HEK293 (cell line): Measurements from ENCODE around the gene WFDC1.
A peak's percentile ranks its signal among the peaks of the same experiment; 100 is the strongest.

Experiments
- CTCF ChIA-PET: fragments of 350-600 bp; formaldehyde crosslinking; extraction: SDS; loops from one replicate; lab custom pipeline; 2021; ENCODE audit warnings: antibody characterized with exemption; lab: Yijun Ruan, JAX
- POLR2A ChIA-PET: fragments of 300-600 bp; formaldehyde crosslinking; extraction: SDS; loops from one replicate; lab custom pipeline; 2020; ENCODE audit warnings: antibody characterized with exemption, inconsistent platforms; lab: Yijun Ruan, JAX
- H3K27ac ChIP-seq: fragments of 200-500 bp; sonication (Bioruptor generic); 2 replicates; pipeline ENCODE4 v1.5.1; 2014; ENCODE audit warnings: low read depth, low read length, control low read depth, inconsistent platforms; ENCODE audit errors: extremely low read depth
- H3K36me3 ChIP-seq, 2 experiments: fragments of 200-500 bp in 1 of 2; sonication (Bioruptor generic) in 1 of 2; 1 replicate in 1 of 2; 2 replicates in 1 of 2; pipeline ENCODE4 v1.5.1; 2014 to 2017; ENCODE audit warnings: inconsistent platforms in 2 of 2, low read length in 2 of 2; ENCODE audit not compliant: control insufficient read depth in 2 of 2, insufficient read depth in 1 of 2
- H3K4me1 ChIP-seq: fragments of 200-500 bp; sonication (Bioruptor generic); 2 replicates; pipeline ENCODE4 v1.5.1; 2014; ENCODE audit warnings: mild to moderate bottlenecking, low read length, inconsistent platforms; ENCODE audit not compliant: control insufficient read depth, insufficient read depth
- H3K4me3 ChIP-seq: 2 replicates; pipeline ENCODE4 v1.5.1; 2011; ENCODE audit warnings: low read depth, mild to moderate bottlenecking, control low read depth, low read length, moderate library complexity
- H3K9me3 ChIP-seq: fragments of 200-500 bp; sonication (Bioruptor generic); 2 replicates; pipeline ENCODE4 v1.5.1; 2014; ENCODE audit warnings: low read depth, low read length, inconsistent platforms; ENCODE audit not compliant: control insufficient read depth, insufficient read depth
- GLI2 ChIP-seq: fragments of 450-650 bp; formaldehyde crosslinking; IDR thresholded peaks from 2 replicates; pipeline ENCODE4; 2017; ENCODE audit warnings: missing biosample characterization, missing genetic modification characterization, low read depth, borderline replicate concordance
- HOXC10 ChIP-seq: sonication (generic); formaldehyde crosslinking; IDR thresholded peaks from 2 replicates; pipeline ENCODE4 v1.8.1; 2023; ENCODE audit warnings: mild to moderate bottlenecking, missing genetic modification reagents
- KLF16 ChIP-seq: fragments of 450-650 bp; formaldehyde crosslinking; IDR thresholded peaks from 2 replicates; pipeline ENCODE4 v1.5.1; 2017; ENCODE audit warnings: missing biosample characterization, missing genetic modification characterization
- PRDM10 ChIP-seq: fragments of 450-650 bp; formaldehyde crosslinking; IDR thresholded peaks from 2 replicates; pipeline ENCODE4 v1.5.1; 2016; ENCODE audit warnings: missing biosample characterization, missing genetic modification characterization
- PRDM2 ChIP-seq: fragments of 450-650 bp; formaldehyde crosslinking; IDR thresholded peaks from 2 replicates; pipeline ENCODE4 v1.5.1; 2016; ENCODE audit warnings: missing biosample characterization, missing genetic modification characterization, borderline replicate concordance
- PRDM4 ChIP-seq: fragments of 450-650 bp; formaldehyde crosslinking; IDR thresholded peaks from 2 replicates; pipeline ENCODE4 v1.5.1; 2017; ENCODE audit warnings: missing biosample characterization, missing genetic modification characterization
- YY2 ChIP-seq: fragments of 450-650 bp; formaldehyde crosslinking; IDR thresholded peaks from 2 replicates; pipeline ENCODE4 v1.5.1; 2016; ENCODE audit warnings: missing biosample characterization, missing genetic modification characterization
- ZNF114 ChIP-seq: fragments of 450-650 bp; formaldehyde crosslinking; IDR thresholded peaks from 2 replicates; pipeline ENCODE4 v1.5.0; 2017; ENCODE audit warnings: missing biosample characterization, missing genetic modification characterization
- ZNF202 ChIP-seq: fragments of 450-650 bp; formaldehyde crosslinking; IDR thresholded peaks from 2 replicates; pipeline ENCODE4 v1.5.1; 2016; ENCODE audit warnings: missing biosample characterization, missing genetic modification characterization, borderline replicate concordance
- ZNF354C ChIP-seq: fragments of 450-650 bp; formaldehyde crosslinking; IDR thresholded peaks from 2 replicates; pipeline ENCODE4 v1.5.1; 2016; ENCODE audit warnings: missing biosample characterization, missing genetic modification characterization, low read depth, borderline replicate concordance
- ZNF423 ChIP-seq: fragments of 450-650 bp; formaldehyde crosslinking; IDR thresholded peaks from 2 replicates; pipeline ENCODE4 v1.5.1; 2016; ENCODE audit warnings: missing biosample characterization, missing genetic modification characterization
- ZNF449 ChIP-seq: fragments of 450-650 bp; formaldehyde crosslinking; IDR thresholded peaks from 2 replicates; pipeline ENCODE4 v1.5.1; 2017; ENCODE audit warnings: missing biosample characterization, mild to moderate bottlenecking, missing genetic modification characterization, moderate library complexity
- ZNF585B ChIP-seq: fragments of 450-650 bp; formaldehyde crosslinking; IDR thresholded peaks from 2 replicates; pipeline ENCODE4 v1.5.1; 2016; ENCODE audit warnings: missing biosample characterization, missing genetic modification characterization
- ZNF624 ChIP-seq: fragments of 450-650 bp; formaldehyde crosslinking; IDR thresholded peaks from 2 replicates; pipeline ENCODE4 v1.5.1; 2017; ENCODE audit warnings: missing biosample characterization, missing genetic modification characterization
- ZNF837 ChIP-seq: fragments of 450-650 bp; formaldehyde crosslinking; IDR thresholded peaks from 2 replicates; pipeline ENCODE4 v1.5.1; 2016; ENCODE audit warnings: missing biosample characterization, missing genetic modification characterization

WFDC1 gene

GRCh38 chr16:84314373-84314772 lies 19.7 kb downstream of the WFDC1 start (continued):
- TF ChIP-seq ZNF449 (tag by site-specific recombination) = no peak
- TF ChIP-seq ZNF423 = no peak
- TF ChIP-seq ZNF624 (tag by site-specific recombination) = no peak
- TF ChIP-seq HOXC10 (CRISPR knock-in tag) = no peak
- TF ChIP-seq ZNF354C (tag by site-specific recombination) = no peak
- TF ChIP-seq PRDM4 (tag by site-specific recombination) = no peak

GRCh38 chr16:84314814-84315213 lies 20.1 kb downstream of the WFDC1 start:
- TF ChIP-seq ZNF837 (no peak), ZNF114 (tag by site-specific recombination) (no peak), KLF16 (tag by site-specific recombination) (no peak), GLI2 (tag by site-specific recombination) (no peak), ZNF585B (tag by site-specific recombination) (no peak), PRDM2 (tag by site-specific recombination) (no peak), YY2 (tag by site-specific recombination) (no peak)
- CTCF ChIA-PET = no interaction called here
- Histone ChIP-seq H3K27ac (no peak overlapping the region), H3K36me3 (no peaks in the 10 kb centered on the region), H3K4me3 (no peak overlapping the region), H3K4me1 (no peaks in the 10 kb centered on the region), H3K9me3 (no peaks in the 10 kb centered on the region)
- POLR2A ChIA-PET = no interaction called here

GRCh38 chr16:84315422-84315821 lies 20.7 kb downstream of the WFDC1 start:
- ChIA-PET CTCF (interaction anchor here (0.6 kb wide), 1 partner anchor 20 kb away, joined by 3 read pairs; no protein-coding TSS in a partner anchor), POLR2A (no interaction called here)
- Histone ChIP-seq H3K4me1 (no peaks in the 10 kb centered on the region), H3K9me3 (no peaks in the 10 kb centered on the region), H3K4me3 (no peak overlapping the region), H3K36me3 (no peaks in the 10 kb centered on the region), H3K27ac (no peak overlapping the region)
- TF ChIP-seq ZNF202 (no peak), PRDM10 (tag by site-specific recombination) (peak; percentile 54)
